ENCODE results near the gene PALLD. TPM values are rescaled to one million over a fixed set of nuclear protein-coding genes. Genes with fewer than 3 reads are reported as not detected.

The PALLD gene
- total and polyA plus RNA-seq, 2 donors (not counting 3 experiments of a cell fraction or from before 2014, with no cell fraction given), result 13.4 to 48.2 TPM

DNA sequence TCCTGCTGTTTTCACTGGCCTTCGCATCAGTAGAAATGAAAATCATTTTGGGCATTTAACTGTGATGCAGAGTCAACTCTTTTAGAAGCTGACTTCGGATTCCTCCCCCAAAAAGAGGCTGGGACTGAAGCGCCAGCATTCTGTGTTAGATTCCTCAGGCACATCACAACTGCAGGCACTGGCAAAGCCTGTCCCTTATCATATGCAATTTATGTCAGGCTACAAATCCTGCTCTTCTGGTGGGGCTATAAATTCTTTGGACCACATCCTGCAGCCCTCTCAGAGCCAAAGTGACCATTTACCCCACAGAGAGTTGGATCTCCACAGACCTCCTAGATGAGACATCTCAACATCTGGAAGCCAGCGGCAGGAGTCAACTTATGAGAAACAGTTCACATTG lies 374.8 kb downstream of the PALLD start:
- Histone ChIP-seq H3K4me2 (ENCODE audit: insufficient read depth, low read length) (no peak overlapping the region), H3K4me1 (ENCODE audit: control insufficient read depth, extremely low read depth, insufficient read depth, low read length) (peaks cover 19% of the 10 kb centered on the region), H3K79me2 (ENCODE audit: control insufficient read depth, insufficient read depth, low read length) (no peaks in the 10 kb centered on the region), H3K27ac (ENCODE audit: insufficient read depth, low read depth, low read length) (no peak overlapping the region), H3K4me3 (replicated peaks in 1 of 3; ENCODE audit: insufficient read depth in 1 of 3, low read depth in 1 of 3, low read length in 3 of 3) (no peak overlapping the region), H3K36me3 (ENCODE audit: control insufficient read depth in 2 of 2, extremely low read depth in 1 of 2, insufficient read depth in 2 of 2, low read length in 2 of 2) (no peaks in the 10 kb centered on the region), H3K9me3 (replicated peaks; ENCODE audit: control insufficient read depth, insufficient read depth, low read length) (no peaks in the 10 kb centered on the region), H3K9me1 (replicated peaks; ENCODE audit: control insufficient read depth, extremely low read depth, insufficient read depth, low read length) (no peaks in the 10 kb centered on the region), H3K9ac (replicated peaks; ENCODE audit: extremely low read depth, insufficient read depth, low read length) (no peak overlapping the region), H3K27me3 (ENCODE audit: control insufficient read depth in 2 of 2, insufficient read depth in 2 of 2, low read length in 2 of 2) (no peaks in the 10 kb centered on the region), H4K20me1 (replicated peaks; ENCODE audit: control insufficient read depth, extremely low read depth, insufficient read depth, low read length) (no peaks in the 10 kb centered on the region), H2AFZ (ENCODE audit: low read depth, low read length) (no peak overlapping the region)
- ChIA-PET CTCF (interaction anchor here (1.4 kb wide), 1 partner anchor 39 kb away, joined by 3 read pairs; no protein-coding TSS in a partner anchor), POLR2A (no interaction called here)
- DNase-seq (ENCODE audit: low read depth, low spot score) (no peak), FAIRE-seq (no peak)
- no TSS peak for BruUV-seq (replicated peaks)
- intact Hi-C loops (cut with micrococcal nuclease) (no loop called here), dilution Hi-C loops (cut with MboI; ENCODE audit: extremely low pct_ligation_motif_present, low sequenced_read_pairs) (no loop called here)
- TF ChIP-seq EZH2 (IDR thresholded peaks at IDR 0.05; ENCODE audit: borderline replicate concordance, low read depth, low read length, severe bottlenecking), result no peak
- TF ChIP-seq, protein P1, sequence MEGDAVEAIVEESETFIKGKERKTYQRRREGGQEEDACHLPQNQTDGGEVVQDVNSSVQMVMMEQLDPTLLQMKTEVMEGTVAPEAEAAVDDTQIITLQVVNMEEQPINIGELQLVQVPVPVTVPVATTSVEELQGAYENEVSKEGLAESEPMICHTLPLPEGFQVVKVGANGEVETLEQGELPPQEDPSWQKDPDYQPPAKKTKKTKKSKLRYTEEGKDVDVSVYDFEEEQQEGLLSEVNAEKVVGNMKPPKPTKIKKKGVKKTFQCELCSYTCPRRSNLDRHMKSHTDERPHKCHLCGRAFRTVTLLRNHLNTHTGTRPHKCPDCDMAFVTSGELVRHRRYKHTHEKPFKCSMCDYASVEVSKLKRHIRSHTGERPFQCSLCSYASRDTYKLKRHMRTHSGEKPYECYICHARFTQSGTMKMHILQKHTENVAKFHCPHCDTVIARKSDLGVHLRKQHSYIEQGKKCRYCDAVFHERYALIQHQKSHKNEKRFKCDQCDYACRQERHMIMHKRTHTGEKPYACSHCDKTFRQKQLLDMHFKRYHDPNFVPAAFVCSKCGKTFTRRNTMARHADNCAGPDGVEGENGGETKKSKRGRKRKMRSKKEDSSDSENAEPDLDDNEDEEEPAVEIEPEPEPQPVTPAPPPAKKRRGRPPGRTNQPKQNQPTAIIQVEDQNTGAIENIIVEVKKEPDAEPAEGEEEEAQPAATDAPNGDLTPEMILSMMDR (IDR thresholded peaks at IDR 0.05; ENCODE audit: extremely low read depth in 1 of 2, insufficient read depth in 1 of 2, low read depth in 1 of 2, low read length in 2 of 2), result no peak
- no peak for TF ChIP-seq JUN (IDR thresholded peaks at IDR 0.05; ENCODE audit: borderline replicate concordance, insufficient read depth, insufficient read length, low read depth)
- TF ChIP-seq POLR2A (IDR thresholded peaks at IDR 0.05; ENCODE audit: low read depth, low read length), result no peak
- TF ChIP-seq MYC (IDR thresholded peaks at IDR 0.05; ENCODE audit: low read depth, low read length), result no peak
- no peak for TF ChIP-seq GATA2 (IDR thresholded peaks at IDR 0.05; ENCODE audit: insufficient read depth, insufficient read length, low read depth, low read length)
- TF ChIP-seq POLR2AphosphoS5 (IDR thresholded peaks at IDR 0.05; ENCODE audit: insufficient read depth, low read depth, low read length), result no peak
- TF ChIP-seq, protein P2, sequence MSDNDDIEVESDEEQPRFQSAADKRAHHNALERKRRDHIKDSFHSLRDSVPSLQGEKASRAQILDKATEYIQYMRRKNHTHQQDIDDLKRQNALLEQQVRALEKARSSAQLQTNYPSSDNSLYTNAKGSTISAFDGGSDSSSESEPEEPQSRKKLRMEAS (IDR thresholded peaks at IDR 0.05; ENCODE audit: insufficient read depth, insufficient read length), result no peak
- no peak for TF ChIP-seq FOS (IDR thresholded peaks at IDR 0.05; ENCODE audit: borderline replicate concordance, insufficient read depth, low read length)

Measured in endothelial cell of umbilical vein (primary cell).